Measurements from ENCODE around the gene ARHGAP29.

DNA sequence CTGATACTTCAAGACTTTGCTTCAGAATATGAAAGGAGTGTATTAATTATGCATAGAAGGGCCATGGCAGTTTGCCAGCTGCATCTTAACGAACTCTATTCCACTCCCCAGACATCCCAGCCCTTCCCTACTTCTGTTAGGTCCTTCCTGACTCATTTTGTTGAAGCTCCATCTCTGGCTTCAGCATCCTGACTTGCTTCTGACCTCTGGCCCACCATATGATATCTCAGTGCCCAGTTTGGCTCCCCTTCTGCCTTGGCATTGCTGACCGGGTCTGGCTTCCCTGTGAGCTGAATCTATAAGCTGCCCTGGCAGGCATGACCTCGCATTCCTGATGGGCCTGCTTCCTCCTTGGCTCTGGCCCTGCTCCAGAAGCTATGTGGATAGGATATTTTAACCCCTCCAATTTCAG, 27.6 kb upstream of the ARHGAP29 start:
- TF ChIP-seq EZH2 (IDR thresholded peaks at IDR 0.05; ENCODE audit: borderline replicate concordance), result no peak
- TF ChIP-seq, protein P1, sequence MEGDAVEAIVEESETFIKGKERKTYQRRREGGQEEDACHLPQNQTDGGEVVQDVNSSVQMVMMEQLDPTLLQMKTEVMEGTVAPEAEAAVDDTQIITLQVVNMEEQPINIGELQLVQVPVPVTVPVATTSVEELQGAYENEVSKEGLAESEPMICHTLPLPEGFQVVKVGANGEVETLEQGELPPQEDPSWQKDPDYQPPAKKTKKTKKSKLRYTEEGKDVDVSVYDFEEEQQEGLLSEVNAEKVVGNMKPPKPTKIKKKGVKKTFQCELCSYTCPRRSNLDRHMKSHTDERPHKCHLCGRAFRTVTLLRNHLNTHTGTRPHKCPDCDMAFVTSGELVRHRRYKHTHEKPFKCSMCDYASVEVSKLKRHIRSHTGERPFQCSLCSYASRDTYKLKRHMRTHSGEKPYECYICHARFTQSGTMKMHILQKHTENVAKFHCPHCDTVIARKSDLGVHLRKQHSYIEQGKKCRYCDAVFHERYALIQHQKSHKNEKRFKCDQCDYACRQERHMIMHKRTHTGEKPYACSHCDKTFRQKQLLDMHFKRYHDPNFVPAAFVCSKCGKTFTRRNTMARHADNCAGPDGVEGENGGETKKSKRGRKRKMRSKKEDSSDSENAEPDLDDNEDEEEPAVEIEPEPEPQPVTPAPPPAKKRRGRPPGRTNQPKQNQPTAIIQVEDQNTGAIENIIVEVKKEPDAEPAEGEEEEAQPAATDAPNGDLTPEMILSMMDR (IDR thresholded peaks at IDR 0.05; ENCODE audit: poor library complexity), result no peak
